Muscle layer of duodenum (tissue), 2 donors: Measurements from ENCODE around the gene KIR2DL1.
"Not testable (repeated sequence)": the region's sequence is repeated elsewhere in the genome, so short reads cannot be mapped to it uniquely, and the experiment has no call there.

Experiments used
- H3K27ac ChIP-seq: one replicate; pipeline ENCODE4 v1.7.0; 2013; ENCODE audit warnings: mild to moderate bottlenecking, low read length
- H3K27me3 ChIP-seq: one replicate; pipeline ENCODE4 v1.7.0; 2013; ENCODE audit warnings: low read depth, mild to moderate bottlenecking, control low read depth, low read length
- H3K36me3 ChIP-seq, 2 donors: one replicate each; pipeline ENCODE4 v1.7.0; 2013; ENCODE audit warnings: low read length in 2 of 2, control low read depth in 1 of 2, mild to moderate bottlenecking in 1 of 2; ENCODE audit not compliant: insufficient read depth in 2 of 2, control insufficient read depth in 1 of 2
- H3K4me1 ChIP-seq, 2 donors: one replicate each; pipeline ENCODE4 v1.7.0; 2013; ENCODE audit warnings: low read length in 2 of 2, mild to moderate bottlenecking in 2 of 2, control low read depth in 1 of 2, moderate library complexity in 1 of 2; ENCODE audit not compliant: insufficient read depth in 2 of 2, control insufficient read depth in 1 of 2
- H3K4me3 ChIP-seq, 2 donors: one replicate each; pipeline ENCODE4 v1.7.0; 2013; ENCODE audit warnings: low read length in 2 of 2, low read depth in 1 of 2, mild to moderate bottlenecking in 1 of 2
- H3K9me3 ChIP-seq, 2 donors: one replicate each; pipeline ENCODE4 v1.7.0; 2013; ENCODE audit warnings: low read length in 2 of 2, control low read depth in 1 of 2, mild to moderate bottlenecking in 1 of 2; ENCODE audit not compliant: control insufficient read depth in 1 of 2
- donor health status: healthy.

Gene KIR2DL1

DNA sequence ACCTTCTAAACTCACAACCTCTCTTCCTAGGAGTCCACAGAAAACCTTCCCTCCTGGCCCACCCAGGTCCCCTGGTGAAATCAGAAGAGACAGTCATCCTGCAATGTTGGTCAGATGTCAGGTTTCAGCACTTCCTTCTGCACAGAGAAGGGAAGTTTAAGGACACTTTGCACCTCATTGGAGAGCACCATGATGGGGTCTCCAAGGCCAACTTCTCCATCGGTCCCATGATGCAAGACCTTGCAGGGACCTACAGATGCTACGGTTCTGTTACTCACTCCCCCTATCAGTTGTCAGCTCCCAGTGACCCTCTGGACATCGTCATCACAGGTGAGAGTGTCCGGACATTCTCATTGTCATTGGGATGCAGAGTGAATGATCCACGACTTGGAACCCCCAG is 27.6 kb upstream of the KIR2DL1 start:
- not testable (repeated sequence) for H3K4me3 ChIP-seq, H3K36me3 ChIP-seq, H3K9me3 ChIP-seq, H3K27ac ChIP-seq, H3K27me3 ChIP-seq, H3K4me1 ChIP-seq

DNA sequence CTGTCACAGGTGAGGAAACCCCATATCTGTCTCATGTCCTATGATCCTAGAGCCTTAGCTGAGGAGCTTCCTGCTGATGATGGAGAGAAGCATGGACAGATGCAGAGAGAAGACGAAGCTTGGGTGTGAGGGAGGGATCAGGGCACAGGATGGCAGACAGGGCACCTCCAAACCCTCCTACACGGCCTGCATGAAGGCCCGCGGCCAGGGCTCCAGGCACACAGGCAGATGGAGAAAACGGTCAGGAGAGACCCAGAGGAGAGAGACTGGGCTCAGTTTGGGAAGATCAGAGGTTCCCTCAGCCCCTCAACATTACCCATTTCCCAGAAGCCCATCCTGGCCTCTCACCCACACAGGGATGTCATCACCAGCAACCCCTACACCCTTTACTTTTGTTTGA is 25.5 kb upstream of the KIR2DL1 start:
- H3K4me1 ChIP-seq, H3K27ac ChIP-seq: not testable (repeated sequence)

DNA sequence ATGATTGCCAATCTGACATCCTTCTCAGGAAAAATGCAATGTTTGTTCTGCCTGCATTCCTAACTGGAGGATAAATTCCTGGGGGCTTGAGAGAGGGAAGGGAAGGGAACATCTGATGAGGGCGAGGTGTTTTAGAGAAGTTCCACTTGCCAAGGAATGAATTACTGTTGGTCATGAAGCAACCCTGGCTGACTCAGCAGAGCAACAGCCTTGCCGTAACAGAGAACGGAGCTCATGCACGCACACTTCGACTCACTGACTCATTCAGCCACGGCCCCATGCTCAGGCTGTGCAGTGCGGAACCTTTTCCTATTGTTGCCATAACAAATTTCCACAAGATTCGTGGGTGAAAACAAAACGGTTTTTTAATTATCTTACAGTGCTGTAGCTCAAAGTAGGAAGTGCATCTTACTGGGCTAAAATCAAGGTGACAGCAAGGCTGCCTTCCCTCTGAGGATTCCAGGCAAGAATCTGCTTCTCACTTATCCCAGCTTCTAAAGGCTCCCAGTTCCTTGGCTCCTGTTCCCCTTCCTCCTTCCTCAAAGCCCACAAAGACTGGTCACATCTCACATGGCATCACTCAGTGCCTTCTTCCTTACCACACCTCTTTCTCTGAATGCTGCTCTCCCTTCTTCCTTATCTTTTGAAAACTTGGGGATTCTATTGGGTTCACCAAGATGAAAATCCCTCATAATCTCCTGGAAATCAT is 21.8 kb upstream of the KIR2DL1 start:
- not testable (repeated sequence) for H3K27me3 ChIP-seq, H3K36me3 ChIP-seq, H3K27ac ChIP-seq, H3K9me3 ChIP-seq, H3K4me1 ChIP-seq, H3K4me3 ChIP-seq

More for the DNA sequence above, 25.5 kb upstream of the KIR2DL1 start:
- not testable (repeated sequence) for H3K4me3 ChIP-seq, H3K9me3 ChIP-seq, H3K27me3 ChIP-seq, H3K36me3 ChIP-seq

DNA sequence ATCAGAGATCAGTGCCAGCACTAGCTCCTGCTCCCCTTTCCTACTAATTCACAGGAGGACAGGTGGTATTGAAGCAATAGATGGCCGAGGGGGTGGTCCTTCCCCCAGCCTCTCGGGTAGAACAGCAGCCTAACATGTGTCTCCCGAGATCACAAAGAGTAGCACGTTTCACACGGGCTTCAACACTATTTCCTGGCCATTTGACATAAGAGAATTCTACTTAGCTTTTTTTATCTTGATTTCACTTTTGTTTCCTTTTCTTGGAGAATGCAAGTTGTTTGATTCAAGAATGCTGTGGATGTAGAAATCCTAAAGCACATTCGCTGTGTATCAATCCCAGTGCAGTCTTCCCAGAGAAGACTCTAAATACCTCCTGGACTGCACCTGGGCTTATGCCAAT is 19.3 kb upstream of the KIR2DL1 start:
- H3K4me1 ChIP-seq, H3K4me3 ChIP-seq, H3K9me3 ChIP-seq, H3K36me3 ChIP-seq, H3K27me3 ChIP-seq, H3K27ac ChIP-seq: not testable (repeated sequence)

DNA sequence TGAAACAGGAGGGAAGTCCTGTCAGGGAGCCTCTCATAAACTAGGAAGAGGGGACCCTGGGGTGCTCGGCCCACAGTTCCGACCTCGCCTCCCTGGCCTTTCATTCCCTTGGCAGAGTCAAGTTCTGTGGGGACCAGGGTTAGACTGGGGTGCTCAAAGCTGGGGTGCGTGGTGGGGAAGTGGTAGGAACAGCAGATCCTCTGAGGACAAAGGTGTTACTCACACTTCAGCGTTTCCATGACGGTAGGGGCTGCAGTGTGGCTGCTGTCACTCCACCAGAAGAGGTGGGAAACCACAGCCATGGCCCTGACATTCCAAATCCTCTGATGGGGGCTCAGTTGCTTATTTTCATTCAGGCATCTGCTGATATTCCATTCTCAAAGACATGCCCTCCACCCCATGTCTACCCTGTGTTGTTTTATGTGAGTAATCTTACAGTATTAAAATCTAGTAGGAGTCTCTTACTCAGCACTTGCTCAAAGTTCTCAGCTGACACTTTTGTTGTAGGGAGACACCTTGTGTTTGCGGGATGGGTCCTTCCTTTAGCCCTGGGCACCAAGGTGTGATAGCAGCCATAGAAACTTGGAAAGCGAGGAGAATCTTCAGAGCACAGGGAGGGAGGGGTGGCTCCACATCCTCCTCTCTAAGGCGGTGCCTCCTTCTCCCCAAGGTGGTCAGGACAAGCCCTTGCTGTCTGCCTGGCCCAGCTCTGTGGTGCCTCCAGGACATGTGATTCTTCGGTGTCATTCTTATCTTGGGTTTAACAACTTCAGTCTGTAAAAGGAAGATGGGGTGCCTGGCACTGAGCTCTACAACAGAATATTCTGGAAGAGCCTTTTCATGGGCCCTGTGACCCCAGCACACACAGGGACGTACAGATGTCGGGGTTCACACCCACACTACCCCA is 13.1 kb upstream of the KIR2DL1 start:
- not testable (repeated sequence) for H3K27ac ChIP-seq, H3K36me3 ChIP-seq, H3K4me1 ChIP-seq, H3K27me3 ChIP-seq, H3K9me3 ChIP-seq, H3K4me3 ChIP-seq

DNA sequence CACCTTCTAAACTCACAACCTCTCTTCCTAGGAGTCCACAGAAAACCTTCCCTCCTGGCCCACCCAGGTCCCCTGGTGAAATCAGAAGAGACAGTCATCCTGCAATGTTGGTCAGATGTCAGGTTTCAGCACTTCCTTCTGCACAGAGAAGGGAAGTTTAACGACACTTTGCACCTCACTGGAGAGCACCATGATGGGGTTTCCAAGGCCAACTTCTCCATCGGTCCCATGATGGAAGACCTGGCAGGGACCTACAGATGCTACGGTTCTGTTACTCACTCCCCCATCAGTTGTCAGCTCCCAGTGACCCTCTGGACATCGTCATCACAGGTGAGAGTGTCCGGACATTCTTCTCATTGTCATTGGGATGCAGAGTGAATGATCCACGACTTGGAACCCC is 11.0 kb upstream of the KIR2DL1 start:
- not testable (repeated sequence) for H3K9me3 ChIP-seq, H3K36me3 ChIP-seq, H3K27ac ChIP-seq, H3K4me3 ChIP-seq, H3K27me3 ChIP-seq, H3K4me1 ChIP-seq

DNA sequence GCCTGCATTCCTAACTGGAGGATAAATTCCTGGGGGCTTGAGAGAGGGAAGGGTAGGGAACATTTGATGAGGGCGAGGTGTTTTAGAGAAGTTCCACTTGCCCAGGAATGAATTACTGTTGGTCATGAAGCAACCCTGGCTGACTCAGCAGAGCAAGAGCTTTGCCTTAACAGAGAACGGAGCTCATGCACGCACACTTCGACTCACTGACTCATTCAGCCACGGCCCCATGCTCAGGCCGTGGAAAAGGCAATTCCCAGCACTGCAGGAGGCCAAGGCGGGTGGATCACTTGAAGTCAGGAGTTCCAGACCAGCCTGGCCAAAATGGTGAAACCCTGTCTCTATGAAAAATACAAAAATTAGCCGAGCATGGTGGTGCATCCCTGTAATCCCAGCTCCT is 5.4 kb upstream of the KIR2DL1 start:
- H3K36me3 ChIP-seq, H3K27me3 ChIP-seq, H3K27ac ChIP-seq, H3K9me3 ChIP-seq, H3K4me3 ChIP-seq, H3K4me1 ChIP-seq: not testable (repeated sequence)

DNA sequence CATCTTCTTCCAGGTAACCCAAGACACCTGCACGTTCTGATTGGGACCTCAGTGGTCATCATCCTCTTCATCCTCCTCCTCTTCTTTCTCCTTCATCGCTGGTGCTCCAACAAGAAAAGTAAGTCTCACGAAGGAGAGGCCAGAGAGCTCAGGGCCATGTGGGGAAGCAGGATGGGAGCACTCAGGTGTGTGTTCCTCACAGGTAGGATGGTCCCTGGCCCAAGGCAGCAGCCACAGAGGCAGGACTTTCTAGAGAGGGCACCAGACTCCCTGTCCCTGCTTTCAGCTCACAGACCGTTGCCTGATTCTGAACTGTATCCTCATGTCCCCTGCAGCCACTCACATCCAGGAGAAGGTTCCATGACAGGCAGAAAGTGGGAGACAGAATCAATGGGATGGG is 3.1 kb upstream of the KIR2DL1 start:
- not testable (repeated sequence) for H3K27me3 ChIP-seq, H3K27ac ChIP-seq, H3K4me3 ChIP-seq, H3K36me3 ChIP-seq, H3K4me1 ChIP-seq, H3K9me3 ChIP-seq

DNA sequence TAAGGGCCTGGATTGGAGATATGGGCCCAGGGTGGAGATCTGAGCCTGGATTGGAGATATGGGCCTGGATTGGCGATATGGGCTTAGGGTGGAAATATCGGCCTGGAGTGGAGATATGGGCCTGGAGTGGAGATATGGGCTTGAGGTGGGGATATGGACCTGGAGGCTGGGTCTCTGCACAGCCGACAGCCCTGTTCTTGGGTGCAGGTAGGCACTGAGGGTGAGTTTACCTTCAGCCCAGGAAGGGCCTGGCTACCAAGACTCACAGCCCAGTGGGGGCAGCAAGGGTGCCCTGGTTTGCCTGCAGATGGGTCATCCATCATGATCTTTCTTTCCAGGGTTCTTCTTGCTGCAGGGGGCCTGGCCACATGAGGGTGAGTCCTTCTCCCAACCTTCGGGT is 918 bp downstream of the KIR2DL1 start:
- H3K4me3 ChIP-seq, H3K27me3 ChIP-seq, H3K27ac ChIP-seq, H3K36me3 ChIP-seq, H3K4me1 ChIP-seq, H3K9me3 ChIP-seq: not testable (repeated sequence)

DNA sequence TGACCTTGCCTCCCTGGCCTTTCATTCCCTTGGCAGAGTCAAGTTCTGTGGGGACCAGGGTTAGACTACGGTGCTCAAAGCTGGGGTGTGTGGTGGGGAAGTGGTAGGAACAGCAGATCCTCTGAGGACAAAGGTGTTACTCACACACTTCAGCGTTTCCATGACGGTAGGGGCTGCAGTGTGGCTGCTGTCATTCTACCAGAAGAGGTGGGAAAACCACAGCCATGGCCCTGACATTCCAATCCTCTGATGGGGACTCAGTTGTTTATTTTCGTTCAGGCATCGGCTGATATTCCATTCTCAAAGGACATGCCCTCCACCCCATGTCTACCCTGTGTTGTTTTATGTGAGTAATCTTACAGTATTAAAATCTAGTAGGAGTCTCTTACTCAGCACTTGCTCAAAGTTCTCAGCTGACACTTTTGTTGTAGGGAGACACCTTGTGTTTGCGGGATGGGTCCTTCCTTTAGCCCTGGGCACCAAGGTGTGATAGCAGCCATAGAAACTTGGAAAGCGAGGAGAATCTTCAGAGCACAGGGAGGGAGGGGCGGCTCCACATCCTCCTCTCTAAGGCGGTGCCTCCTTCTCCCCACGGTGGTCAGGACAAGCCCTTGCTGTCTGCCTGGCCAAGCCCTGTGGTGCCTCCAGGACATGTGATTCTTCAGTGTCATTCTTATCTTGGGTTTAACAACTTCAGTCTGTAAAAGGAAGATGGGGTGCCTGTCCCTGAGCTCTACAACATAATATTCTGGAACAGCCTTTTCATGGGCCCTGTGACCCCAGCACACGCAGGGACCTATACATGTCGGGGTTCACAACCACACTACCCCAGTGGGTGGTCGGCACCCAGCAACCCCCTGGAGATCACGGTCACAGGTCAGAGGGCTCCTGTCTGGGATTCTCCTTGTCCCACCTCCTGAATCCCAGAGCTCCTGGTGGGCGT is 1.7 kb downstream of the KIR2DL1 start:
- H3K27ac ChIP-seq, H3K27me3 ChIP-seq, H3K36me3 ChIP-seq, H3K9me3 ChIP-seq, H3K4me1 ChIP-seq, H3K4me3 ChIP-seq: not testable (repeated sequence)

DNA sequence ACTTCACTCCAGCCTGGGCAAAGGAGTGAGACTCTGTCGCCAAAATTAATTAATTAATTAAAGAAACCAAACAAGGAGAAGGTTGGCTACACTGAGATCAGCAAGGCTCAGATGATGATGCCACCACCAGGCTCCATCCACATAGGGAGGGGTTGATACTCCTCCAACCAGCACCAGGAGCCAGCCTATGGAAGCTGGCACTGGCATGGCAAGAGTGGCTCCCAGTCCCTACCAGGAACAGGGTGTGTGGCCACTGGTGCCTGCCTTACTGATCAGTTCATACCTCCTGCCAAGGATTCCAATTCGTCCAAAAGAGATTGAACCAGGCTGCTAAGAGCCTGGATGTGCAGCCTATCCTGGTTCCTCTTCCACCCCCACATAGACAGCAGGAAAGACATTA is 3.1 kb downstream of the KIR2DL1 start:
- H3K4me3 ChIP-seq, H3K36me3 ChIP-seq, H3K9me3 ChIP-seq, H3K4me1 ChIP-seq, H3K27me3 ChIP-seq, H3K27ac ChIP-seq: not testable (repeated sequence)
